Activated CD4-positive, alpha-beta T cell treated with anti-CD3 and anti-CD28 coated beads for 48 hours (primary cell): Measurements from ENCODE around the gene POLR2H.
A peak's percentile ranks its signal among the peaks of the same experiment; 100 is the strongest.

Experiments used
- DNase-seq: peaks from one replicate; pipeline ENCODE4 v3.0.0-alpha.2; 2020

POLR2H gene

GRCh38 chr3:184352149-184352785 is 9.2 kb upstream of the POLR2H start:
- no peak for DNase-seq

- DNase-seq: no peak
Measured at GRCh38 chr3:184352897-184353545, 8.5 kb upstream of the POLR2H start.

GRCh38 chr3:184353546-184353941 is 8.0 kb upstream of the POLR2H start:
- no peak for DNase-seq

- peak; percentile 78 for DNase-seq
Measured at GRCh38 chr3:184354121-184354728, 7.3 kb upstream of the POLR2H start.

- no peak for DNase-seq
Measured at GRCh38 chr3:184354754-184355153, 6.8 kb upstream of the POLR2H start.

GRCh38 chr3:184355261-184356040 is 6.1 kb upstream of the POLR2H start:
- DNase-seq: no peak

GRCh38 chr3:184357248-184358123 is 4.0 kb upstream of the POLR2H start:
- DNase-seq: no peak

GRCh38 chr3:184358124-184358767 is 3.3 kb upstream of the POLR2H start:
- DNase-seq: no peak

- DNase-seq: no peak
Measured at GRCh38 chr3:184358921-184359350, 2.6 kb upstream of the POLR2H start.

GRCh38 chr3:184359610-184360009 is 1.9 kb upstream of the POLR2H start:
- DNase-seq: no peak

- no peak for DNase-seq
Measured at GRCh38 chr3:184360070-184360928, 1.2 kb upstream of the POLR2H start.

- DNase-seq: no peak
Measured at GRCh38 chr3:184360929-184361531, 480 bp upstream of the POLR2H start.

- DNase-seq: peak; percentile 63
Measured at GRCh38 chr3:184361932-184362667, 590 bp downstream of the POLR2H start.

- DNase-seq: peak; percentile 97
Measured at GRCh38 chr3:184362668-184363546, 1.4 kb downstream of the POLR2H start.

GRCh38 chr3:184366619-184367289 is 5.2 kb downstream of the POLR2H start:
- DNase-seq: no peak

- no peak for DNase-seq
Measured at GRCh38 chr3:184368116-184368515, 6.6 kb downstream of the POLR2H start.

GRCh38 chr3:184368586-184369183 is 7.2 kb downstream of the POLR2H start:
- DNase-seq: no peak

- peak; percentile 74 for DNase-seq
Measured at GRCh38 chr3:184371570-184372018, 10.1 kb downstream of the POLR2H start.
